Lower lobe of right lung (tissue), 2 donors: ENCODE measurements around the gene RSAD1. TPM values are rescaled to one million over a fixed set of nuclear protein-coding genes. Genes with fewer than 3 reads are reported as not detected.

ENCODE experiments used
- ATAC-seq, 2 donors: fragments of 200-7000 bp; cut with Tn5 transposase; one replicate each; pipeline ENCODE4 v1.9.1; 2020 to 2022; ENCODE audit warnings: mild to moderate bottlenecking in 2 of 2, moderate library complexity in 2 of 2
- DNase-seq: peaks from one replicate; pipeline ENCODE4 v3.0.0-alpha.2; 2020
- H3K27ac ChIP-seq: fragments of 200-600 bp; one replicate; pipeline ENCODE4 v1.8.0; 2022
- H3K27me3 ChIP-seq: fragments of 200-600 bp; one replicate; pipeline ENCODE4 v1.8.0; 2022; ENCODE audit warnings: low read depth
- H3K36me3 ChIP-seq: fragments of 200-600 bp; one replicate; pipeline ENCODE4 v1.8.0; 2022; ENCODE audit warnings: mild to moderate bottlenecking
- H3K4me1 ChIP-seq: fragments of 200-600 bp; one replicate; pipeline ENCODE4 v1.8.0; 2022
- H3K4me3 ChIP-seq: fragments of 200-600 bp; one replicate; pipeline ENCODE4 v1.8.0; 2022; ENCODE audit warnings: mild to moderate bottlenecking
- H3K9me3 ChIP-seq: fragments of 200-600 bp; one replicate; pipeline ENCODE4 v1.8.0; 2022
- CTCF ChIP-seq: fragments of 200-600 bp; IDR thresholded peaks from one replicate; pipeline ENCODE4 v1.8.0; 2022; ENCODE audit warnings: antibody characterized with exemption, mild to moderate bottlenecking
- intact Hi-C: fragments of 100-400 bp; cut with DNase I; formaldehyde crosslinking; loops from one replicate; pipeline ENCODE4 v1.11.0; 2022
- total RNA-seq: library from RNA; stranded (reverse); fragmentation: NEBNext Ultra II Directional; extraction: Animal tissue kit (Norgen Biotek cat#: 25700); gene quantifications from one replicate; pipeline ENCODE4 v1.2.1, GENCODE V29; 2021
- donor health status: DM: no; HTN: yes; CAD: no; lungs with severe emphysema.

The RSAD1 gene
- total RNA-seq, 1 donor from 2014 or later, result 29.2 TPM

DNA sequence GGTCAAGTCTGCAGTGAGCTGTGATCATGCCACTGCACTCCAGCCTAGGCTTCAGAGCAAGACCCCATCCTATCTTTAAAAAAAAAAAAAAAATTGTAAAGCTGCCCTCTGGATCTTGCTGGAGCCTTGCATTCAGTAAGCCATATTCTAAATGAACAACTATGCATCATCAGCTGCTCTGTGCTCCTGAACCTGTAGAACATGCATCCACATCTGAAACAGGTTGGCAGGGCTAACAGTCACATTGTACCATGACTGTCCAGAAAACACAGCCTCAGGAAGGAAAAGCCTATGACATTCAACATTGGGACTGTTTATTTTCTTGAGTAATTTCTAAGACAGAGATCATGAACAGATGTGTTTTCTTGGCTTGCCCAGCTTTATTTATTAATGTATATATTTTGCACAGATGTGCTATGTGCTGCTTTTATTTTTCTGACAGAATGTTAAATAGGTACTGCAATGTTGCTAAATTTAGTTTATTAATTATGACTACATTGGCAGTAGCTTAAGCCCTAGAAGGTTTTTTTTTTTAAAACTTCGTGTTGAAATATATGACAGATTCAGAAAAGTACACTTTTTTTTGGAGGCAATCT lies 32.8 kb upstream of the RSAD1 start:
- intact Hi-C loops, result no loop called here
- H3K27ac ChIP-seq, result peak overlapping the region; percentile 80
- DNase-seq (no peak), ATAC-seq (no peak)
- H3K9me3 ChIP-seq, result no peaks in the 10 kb centered on the region
- no peak for TF ChIP-seq CTCF
- no peaks in the 10 kb centered on the region for H3K36me3 ChIP-seq
- H3K4me1 ChIP-seq, result peaks cover 29% of the 10 kb centered on the region
- H3K27me3 ChIP-seq, result no peaks in the 10 kb centered on the region
- H3K4me3 ChIP-seq, result no peak overlapping the region

GRCh38 chr17:50447870-50448595 lies 30.6 kb upstream of the RSAD1 start:
- no peaks in the 10 kb centered on the region for H3K9me3 ChIP-seq
- DNase-seq (peak; percentile 69), ATAC-seq (peak; percentile 92 to 95)
- intact Hi-C loops, result no loop called here
- no peak for TF ChIP-seq CTCF
- H3K4me3 ChIP-seq, result no peak overlapping the region
- H3K27me3 ChIP-seq, result no peaks in the 10 kb centered on the region
- peaks cover 27% of the 10 kb centered on the region for H3K4me1 ChIP-seq
- H3K27ac ChIP-seq, result peak overlapping the region; percentile 80
- no peaks in the 10 kb centered on the region for H3K36me3 ChIP-seq

- H3K27me3 ChIP-seq, result no peaks in the 10 kb centered on the region
- H3K27ac ChIP-seq, result peak overlapping the region; percentile 80
- H3K9me3 ChIP-seq, result no peaks in the 10 kb centered on the region
- no peak for TF ChIP-seq CTCF
- ATAC-seq (no peak), DNase-seq (no peak)
- H3K4me1 ChIP-seq, result peaks cover 21% of the 10 kb centered on the region
- no peaks in the 10 kb centered on the region for H3K36me3 ChIP-seq
- no peak overlapping the region for H3K4me3 ChIP-seq
- intact Hi-C loops, result no loop called here
Observed at GRCh38 chr17:50448643-50449042, 30.0 kb upstream of the RSAD1 start.

GRCh38 chr17:50451943-50452629 lies 26.6 kb upstream of the RSAD1 start:
- H3K27ac ChIP-seq, result peak overlapping the region; percentile 54
- TF ChIP-seq CTCF, result no peak
- H3K27me3 ChIP-seq, result no peaks in the 10 kb centered on the region
- H3K4me3 ChIP-seq, result no peak overlapping the region
- H3K4me1 ChIP-seq, result peaks cover 10% of the 10 kb centered on the region
- H3K9me3 ChIP-seq, result no peaks in the 10 kb centered on the region
- intact Hi-C loops, result no loop called here
- peaks cover 3% of the 10 kb centered on the region for H3K36me3 ChIP-seq
- ATAC-seq, result no peak
- no peak for DNase-seq

DNA sequence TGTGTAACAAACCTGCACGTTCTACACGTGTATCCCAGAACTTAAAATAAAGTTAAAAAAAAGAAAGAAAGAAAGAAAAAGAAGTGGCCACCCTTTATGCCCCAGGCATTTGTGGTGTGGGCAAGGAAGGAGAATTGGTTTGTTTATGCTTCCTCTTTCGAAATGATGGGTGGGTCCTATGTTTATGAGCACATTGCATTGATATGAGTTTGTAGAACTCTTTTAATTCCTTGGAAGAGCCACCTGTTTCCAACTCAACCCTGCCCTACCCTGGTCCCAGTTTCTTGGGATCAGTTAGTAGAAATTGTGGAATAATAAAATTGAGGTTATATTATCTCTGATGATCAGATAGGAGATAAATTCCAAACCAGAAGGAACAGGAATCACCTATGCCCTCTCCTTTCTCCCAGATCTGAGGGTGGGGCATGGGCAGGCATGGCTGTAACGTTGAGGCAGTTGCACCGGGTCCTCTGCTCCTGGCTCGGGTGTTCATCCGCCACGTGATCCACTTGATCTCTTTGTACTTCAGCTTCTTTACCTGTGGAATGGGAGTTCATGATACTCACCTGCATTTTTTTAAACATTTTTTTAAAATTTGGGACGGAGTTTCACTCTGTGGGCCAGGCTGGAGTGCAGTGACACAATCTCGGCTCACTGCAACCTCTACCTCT lies 25.9 kb upstream of the RSAD1 start:
- DNase-seq, result no peak
- intact Hi-C loops, result no loop called here
- H3K27ac ChIP-seq, result peak overlapping the region; percentile 54

More for the DNA sequence above, 25.9 kb upstream of the RSAD1 start:
- H3K27me3 ChIP-seq, result no peaks in the 10 kb centered on the region
- H3K4me1 ChIP-seq, result peaks cover 10% of the 10 kb centered on the region
- ATAC-seq, result peak; percentile 49 to 50
- H3K4me3 ChIP-seq, result no peak overlapping the region
- peaks cover 3% of the 10 kb centered on the region for H3K36me3 ChIP-seq
- H3K9me3 ChIP-seq, result no peaks in the 10 kb centered on the region
- no peak for TF ChIP-seq CTCF
